Upper lobe of left lung (tissue), 4 donors: ENCODE results near the gene ROBO3.

Experiments
- POLR2A ChIP-seq, 4 donors: fragments of 450-650 bp; IDR thresholded peaks; one replicate each; pipeline ENCODE4 v1.5.1; 2016 to 2017; ENCODE audit warnings: antibody characterized with exemption in 4 of 4, mild to moderate bottlenecking in 2 of 4
- TF ChIP-seq, protein P1 (sequence below), 6 experiments: fragments of 450-650 bp in 4 of 6; fragments of 200-600 bp in 2 of 6; sonication (generic) in 2 of 6; IDR thresholded peaks; one replicate each; pipeline ENCODE4 v1.5.1; 2016 to 2019; ENCODE audit warnings: antibody characterized with exemption in 6 of 6

DNA sequence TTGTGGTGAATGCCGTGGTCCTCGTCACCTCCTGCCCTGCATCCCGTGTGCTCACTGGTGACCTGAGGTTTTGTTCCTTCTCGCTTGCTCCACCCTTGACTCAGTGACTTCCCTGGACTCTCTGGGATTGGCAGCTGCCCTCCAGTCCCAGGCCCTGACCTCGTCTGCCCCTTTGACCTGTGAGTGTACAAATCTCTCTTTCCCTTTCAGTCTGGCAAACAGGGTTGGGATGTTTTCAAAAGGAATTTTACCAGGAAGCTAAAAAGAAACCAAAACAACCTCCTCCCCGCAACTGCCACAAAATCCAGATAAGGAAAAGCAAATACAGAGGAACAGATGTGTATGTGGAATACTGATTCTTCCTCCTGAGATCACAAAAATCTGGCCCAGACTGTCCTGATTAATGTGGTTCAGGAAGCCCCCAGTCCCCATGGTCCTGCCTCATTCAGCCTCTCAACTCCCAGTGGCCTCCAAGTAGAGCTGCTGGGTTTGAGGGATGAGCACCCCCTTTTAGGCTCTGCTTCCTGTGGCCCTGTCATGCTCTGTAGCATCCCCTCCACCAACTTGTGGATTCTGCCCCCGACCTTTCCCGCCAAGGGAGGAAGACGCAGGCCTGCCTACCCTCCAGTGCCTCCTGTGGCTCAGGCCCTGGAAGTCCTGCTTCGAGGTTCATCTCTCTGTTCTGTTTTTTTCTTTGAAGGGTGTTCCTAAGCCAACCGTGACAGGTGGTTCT is 17.3 kb downstream of the ROBO3 start:
- TF ChIP-seq, protein P1, sequence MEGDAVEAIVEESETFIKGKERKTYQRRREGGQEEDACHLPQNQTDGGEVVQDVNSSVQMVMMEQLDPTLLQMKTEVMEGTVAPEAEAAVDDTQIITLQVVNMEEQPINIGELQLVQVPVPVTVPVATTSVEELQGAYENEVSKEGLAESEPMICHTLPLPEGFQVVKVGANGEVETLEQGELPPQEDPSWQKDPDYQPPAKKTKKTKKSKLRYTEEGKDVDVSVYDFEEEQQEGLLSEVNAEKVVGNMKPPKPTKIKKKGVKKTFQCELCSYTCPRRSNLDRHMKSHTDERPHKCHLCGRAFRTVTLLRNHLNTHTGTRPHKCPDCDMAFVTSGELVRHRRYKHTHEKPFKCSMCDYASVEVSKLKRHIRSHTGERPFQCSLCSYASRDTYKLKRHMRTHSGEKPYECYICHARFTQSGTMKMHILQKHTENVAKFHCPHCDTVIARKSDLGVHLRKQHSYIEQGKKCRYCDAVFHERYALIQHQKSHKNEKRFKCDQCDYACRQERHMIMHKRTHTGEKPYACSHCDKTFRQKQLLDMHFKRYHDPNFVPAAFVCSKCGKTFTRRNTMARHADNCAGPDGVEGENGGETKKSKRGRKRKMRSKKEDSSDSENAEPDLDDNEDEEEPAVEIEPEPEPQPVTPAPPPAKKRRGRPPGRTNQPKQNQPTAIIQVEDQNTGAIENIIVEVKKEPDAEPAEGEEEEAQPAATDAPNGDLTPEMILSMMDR (IDR thresholded peaks at IDR 0.05), result no peak
- TF ChIP-seq POLR2A (IDR thresholded peaks at IDR 0.05), result no peak
